Measurements from ENCODE around the gene MGMT.

Gene MGMT

DNA sequence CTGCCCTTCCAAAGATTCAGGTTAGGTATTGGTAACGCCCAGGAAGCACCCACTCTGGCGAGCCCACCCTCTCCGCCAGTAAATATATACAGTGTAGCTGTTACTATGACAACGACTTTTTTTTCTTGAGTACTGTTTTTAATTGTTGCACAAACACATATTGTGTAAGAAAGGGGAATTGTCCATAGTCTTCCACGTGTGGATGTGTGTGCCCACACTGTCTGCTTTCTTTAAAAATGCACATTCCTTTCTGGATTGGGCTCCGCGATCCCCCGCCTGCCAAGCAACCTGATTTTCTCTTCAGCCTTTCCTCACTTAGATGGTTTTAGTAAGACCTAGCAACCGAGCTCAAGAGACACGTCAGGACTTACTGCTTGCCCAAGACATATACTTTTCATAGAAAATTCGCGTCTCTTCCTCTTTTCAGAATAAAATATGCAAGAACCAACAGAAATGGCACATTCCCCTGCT, 249.2 kb downstream of the MGMT start:
- peak in 1 of 10 donors; percentile 62 for DNase-seq
- intact Hi-C loops (cut with DNase I): no loop called here

DNA sequence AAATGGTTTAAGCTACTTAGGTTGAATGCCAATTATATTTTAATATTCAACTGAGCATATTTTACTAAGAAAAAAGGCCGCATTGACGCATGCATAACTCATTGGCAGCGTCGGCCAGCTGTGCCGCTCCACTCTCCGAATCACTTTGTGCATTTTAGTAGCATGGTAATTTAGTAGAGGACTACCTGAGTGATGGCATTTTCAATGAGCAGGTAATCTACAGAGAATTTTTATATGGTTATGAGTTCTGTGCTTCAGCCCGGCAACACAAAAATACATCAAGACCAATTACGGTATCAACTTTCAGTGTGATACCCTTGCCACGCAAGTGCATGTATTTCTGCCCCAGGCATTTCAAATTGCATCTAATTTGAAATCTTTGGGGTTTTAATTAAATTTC, 249.8 kb downstream of the MGMT start:
- intact Hi-C loops (cut with DNase I): no loop called here
- DNase-seq: peak in 1 of 10 donors; percentile 7

GRCh38 chr10:129717816-129718547, 250.9 kb downstream of the MGMT start:
- intact Hi-C loops (cut with DNase I): no loop called here
- peak in 2 of 10 donors; percentile 66 to 69 for DNase-seq

DNA sequence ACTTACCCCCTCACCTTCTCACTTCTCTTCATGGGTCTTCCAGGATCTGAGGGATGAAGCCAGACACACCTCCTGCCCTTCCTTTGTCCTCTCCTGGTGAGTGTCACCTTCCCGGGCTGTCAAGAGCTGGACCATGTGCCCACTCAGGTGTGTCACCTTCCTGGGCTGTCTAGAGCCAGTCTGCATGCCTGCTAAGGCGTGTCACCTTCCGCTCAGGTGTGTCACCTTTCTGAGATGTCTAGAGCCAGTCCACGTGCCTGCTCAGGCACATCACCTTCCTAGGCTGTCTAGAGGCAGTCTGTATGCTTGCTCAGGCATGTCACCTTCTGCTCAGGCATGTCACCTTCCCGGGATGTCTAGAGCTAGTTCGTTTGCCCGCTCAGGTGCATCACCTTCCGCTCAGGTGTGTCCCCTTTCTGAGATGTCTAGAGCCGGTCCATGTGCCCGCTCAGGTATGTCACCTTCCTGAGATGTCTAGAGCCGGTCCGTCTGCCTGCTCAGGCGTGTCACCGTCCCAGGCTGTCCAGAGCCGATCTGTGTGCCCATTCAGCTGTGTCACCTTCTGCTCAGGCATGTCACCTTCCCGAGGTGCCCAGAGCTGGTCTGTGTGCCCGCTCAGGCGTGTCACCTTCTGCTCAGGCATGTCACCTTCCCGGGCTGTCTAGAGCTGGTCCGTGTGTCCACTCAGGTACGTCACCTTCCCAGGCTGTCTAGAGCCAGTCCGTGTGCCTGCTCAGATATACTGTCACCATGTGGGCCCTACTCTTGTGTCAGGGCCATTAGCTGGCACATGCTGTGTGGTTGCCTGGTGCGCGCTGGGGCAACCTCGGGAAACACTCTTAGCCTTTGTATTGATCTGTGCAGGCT, 251.7 kb downstream of the MGMT start:
- DNase-seq: peak in 2 of 10 donors; percentile 72 to 81
- intact Hi-C loops (cut with DNase I): no loop called here

- intact Hi-C loops (cut with DNase I): no loop called here
- DNase-seq: peak in 1 of 10 donors; percentile 55
Measured at GRCh38 chr10:129719415-129719739, 252.3 kb downstream of the MGMT start.

DNA sequence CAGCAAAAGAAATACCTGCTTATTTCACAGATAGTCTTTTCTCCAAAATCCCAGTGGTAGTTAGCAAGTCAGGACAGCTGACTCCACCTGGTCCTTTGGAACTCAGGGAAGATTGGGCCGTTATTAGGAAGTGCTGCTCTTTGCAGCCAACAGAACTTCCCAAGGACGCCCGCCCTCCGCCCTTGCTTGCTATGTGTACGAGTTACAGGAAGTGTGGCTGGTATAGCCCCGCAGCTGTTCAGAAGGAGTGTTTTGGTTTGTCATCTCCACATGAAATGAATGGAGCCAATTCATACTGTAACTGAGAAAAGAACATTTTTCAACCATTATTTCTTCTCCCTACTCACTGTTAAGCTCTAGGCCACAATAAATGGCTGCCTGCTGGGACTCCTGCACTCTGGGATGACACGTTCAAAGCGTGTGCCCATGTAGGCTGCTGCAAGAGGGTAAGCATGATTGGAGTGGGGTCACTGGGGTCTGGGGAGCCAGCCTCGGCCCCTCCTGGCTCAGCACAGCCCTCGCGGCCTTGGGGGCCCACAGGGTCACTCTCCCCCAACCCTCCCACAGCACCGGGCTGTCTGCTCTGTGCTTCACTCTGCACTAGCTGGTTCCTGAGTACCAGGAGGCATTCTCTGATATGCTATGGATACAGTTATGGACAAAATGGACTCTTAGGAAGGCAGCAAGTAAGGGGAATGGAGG, 253.0 kb downstream of the MGMT start:
- DNase-seq: peak in 1 of 10 donors; percentile 35
- intact Hi-C loops (cut with DNase I): no loop called here

GRCh38 chr10:129725011-129725410, 258.0 kb downstream of the MGMT start:
- intact Hi-C loops (cut with DNase I): no loop called here
- peak in 2 of 10 donors; percentile 67 to 71 for DNase-seq

GRCh38 chr10:129725482-129725881, 258.4 kb downstream of the MGMT start:
- peak in 2 of 10 donors; percentile 24 to 58 for DNase-seq
- intact Hi-C loops (cut with DNase I): no loop called here

DNA sequence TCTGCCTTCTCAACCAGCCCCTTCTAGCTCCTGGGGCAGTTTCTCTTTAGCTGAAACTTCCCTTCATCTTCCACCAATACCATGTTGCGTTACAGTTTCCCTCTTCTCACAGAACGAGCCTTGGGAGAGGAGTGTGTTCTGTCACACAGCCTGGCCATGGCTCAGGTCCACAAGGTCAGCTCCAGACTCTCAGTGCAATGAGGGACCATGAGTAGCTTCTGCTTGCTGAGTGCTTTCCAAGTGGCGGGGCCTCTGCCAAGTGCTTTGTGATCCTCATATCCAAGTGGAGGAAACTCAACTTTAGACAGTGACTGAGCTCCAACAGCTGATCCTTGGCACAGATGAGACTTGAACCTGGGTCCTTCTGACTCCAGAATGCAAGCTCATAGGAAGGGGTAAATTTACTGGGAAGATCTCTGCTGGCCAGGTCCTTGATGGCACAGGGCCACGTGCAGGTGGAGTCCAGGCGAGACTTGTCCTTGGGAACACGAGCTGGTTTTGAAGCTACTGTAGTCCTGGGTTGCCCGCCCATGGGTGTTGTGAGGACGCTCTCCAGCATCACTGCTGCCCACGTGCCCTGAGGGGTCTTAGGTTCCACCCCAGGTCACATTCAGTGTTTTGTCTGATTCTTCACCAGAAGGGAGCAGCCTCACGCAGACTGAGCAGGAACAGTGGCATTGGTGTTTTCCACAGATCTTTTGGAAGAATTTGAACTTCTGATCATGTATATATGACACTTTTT, 259.0 kb downstream of the MGMT start:
- peak in 2 of 10 donors; percentile 33 to 58 for DNase-seq
- intact Hi-C loops (cut with DNase I): no loop called here

DNA sequence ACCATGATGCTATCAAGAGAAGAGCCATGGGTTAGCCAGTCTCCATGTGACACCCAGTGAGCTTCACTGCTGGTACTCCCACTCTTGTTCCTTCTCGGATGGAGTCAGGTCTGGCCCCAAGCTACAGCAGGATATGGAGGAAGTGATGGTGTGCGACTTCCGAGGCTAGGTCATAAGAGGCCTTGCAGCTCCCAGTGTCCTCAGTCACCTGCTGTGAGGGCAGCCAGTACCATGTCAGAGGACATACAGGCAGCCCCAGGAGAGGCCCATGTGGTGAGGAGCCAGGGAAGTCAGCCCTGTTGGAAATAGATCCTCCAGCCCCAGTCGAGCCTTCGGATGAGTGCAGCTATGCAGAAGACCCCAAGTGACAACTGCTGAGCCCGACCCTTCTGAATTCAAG, 260.0 kb downstream of the MGMT start:
- intact Hi-C loops (cut with DNase I): no loop called here
- peak in 2 of 10 donors; percentile 8 to 54 for DNase-seq

DNA sequence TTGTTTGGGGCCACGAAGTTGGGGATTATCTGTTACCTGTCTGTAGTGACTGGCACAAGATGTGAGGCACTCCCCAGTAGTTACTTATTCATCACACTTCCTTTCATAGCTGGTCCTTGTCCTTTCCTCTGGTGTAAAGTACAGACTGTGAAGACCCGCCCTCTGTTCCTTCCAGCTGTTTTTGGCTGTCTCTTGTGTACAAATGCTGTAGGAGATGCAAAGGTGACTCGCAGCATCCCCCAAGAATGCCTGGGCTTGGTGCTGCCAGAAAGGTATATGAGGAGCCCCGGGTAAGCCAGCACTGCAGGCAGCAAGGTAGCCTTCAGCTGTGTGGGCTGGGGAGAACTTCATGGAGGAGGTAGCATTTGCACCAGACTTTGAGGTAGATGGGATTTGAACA, 260.5 kb downstream of the MGMT start:
- no peak for DNase-seq
- intact Hi-C loops (cut with DNase I): no loop called here

GRCh38 chr10:129728246-129728820, 261.3 kb downstream of the MGMT start:
- peak in 2 of 10 donors; percentile 24 to 74 for DNase-seq
- intact Hi-C loops (cut with DNase I): no loop called here

DNA sequence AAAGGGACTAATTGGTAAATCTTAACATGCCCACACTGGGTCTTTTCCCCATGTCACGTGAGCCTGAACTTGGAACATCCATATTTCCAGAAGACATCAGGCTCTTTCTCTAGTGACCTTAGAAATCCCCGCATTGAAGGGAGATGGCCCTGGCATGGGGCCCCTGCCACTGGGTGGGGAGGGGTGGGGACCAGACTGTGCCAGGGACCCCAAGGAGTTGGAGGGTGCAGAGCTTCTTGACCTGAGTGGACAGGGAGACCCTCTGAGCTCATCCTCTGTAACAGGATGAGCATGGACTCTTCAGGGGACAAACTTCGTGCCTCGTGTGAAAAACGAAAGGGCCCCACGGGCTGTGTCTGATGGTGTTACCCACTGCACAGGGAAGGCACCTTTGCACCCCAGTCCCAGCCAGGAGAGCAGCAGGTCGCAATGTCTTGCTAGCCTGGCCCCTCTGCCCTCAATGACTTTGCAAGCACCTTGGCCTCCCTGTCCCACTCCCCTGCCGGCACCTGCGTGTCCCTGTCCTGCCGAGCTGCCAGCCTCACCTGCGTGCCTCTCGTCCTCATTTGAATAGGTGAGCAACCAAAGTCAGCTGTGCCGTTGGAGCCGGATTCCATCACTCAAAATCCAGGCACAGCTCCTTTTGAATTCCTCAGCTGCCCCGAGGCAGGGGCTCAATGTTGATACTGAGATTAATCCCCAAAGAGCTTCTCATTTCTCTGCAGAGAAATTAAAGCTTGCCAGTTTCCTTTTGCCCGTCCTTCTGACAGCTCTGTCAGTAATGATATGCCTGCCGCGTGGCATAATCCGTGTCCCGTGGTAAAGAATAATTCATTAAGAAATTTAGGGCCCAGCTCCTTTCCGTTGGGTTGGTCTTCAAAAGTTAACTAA, 262.1 kb downstream of the MGMT start:
- intact Hi-C loops (cut with DNase I): no loop called here
- peak in 2 of 10 donors; percentile 62 to 66 for DNase-seq

DNA sequence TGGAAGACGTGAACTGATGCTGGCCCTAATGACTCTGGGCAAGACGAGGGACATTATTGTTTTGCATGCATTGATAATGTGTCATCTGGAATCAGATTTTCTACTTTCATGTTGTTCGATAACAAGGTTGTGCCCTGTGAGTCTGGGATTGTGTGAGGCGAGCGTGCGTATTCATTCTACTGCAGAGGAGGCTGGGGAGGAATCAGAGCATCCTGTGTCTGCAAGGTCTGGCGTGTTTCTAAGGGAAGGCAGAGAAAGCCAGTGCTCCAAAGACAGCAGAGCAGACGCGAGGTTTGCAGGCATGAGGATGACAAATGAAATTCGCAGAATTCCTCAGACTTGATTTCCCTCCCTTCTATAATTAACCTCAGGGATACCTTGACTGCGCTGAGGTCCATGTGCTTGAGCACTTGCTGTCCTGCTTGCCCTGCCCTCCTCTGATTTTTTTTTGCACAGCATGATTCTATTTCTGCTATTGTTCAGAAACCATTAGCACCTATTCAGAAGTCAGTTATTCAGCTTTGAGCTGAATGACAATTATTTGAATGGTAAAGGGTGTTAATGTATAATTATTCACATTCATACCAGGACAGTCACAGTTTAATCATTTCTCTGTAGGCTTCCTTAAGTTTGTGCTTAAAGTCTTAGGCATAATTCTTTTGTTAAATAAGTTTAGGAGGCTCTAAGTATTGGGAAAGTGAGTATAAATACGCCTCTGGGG, 263.4 kb downstream of the MGMT start:
- peak in 2 of 10 donors; percentile 17 to 33 for DNase-seq
- intact Hi-C loops (cut with DNase I): no loop called here

DNA sequence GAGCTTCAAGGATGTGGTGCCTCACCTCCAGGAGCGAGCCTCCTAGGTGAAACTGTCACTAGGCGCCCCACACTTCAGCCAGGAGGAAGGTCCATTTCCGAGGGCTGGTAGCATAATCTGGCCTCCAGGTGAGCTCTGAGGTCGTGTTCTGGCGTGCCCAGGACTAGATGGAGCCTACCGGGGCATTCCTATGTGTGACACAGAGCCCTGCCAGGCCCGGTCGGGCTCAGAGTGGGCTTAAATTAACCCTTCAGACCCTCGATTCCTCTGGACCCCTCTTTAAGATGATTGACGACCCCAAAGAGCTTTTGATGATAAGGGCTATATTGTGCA, 263.9 kb downstream of the MGMT start:
- DNase-seq: peak in 2 of 10 donors; percentile 25 to 39
- intact Hi-C loops (cut with DNase I): no loop called here

- intact Hi-C loops (cut with DNase I): no loop called here
- DNase-seq: peak in 1 of 10 donors; percentile 68
Measured at GRCh38 chr10:129740532-129741279, 273.7 kb downstream of the MGMT start.

DNA sequence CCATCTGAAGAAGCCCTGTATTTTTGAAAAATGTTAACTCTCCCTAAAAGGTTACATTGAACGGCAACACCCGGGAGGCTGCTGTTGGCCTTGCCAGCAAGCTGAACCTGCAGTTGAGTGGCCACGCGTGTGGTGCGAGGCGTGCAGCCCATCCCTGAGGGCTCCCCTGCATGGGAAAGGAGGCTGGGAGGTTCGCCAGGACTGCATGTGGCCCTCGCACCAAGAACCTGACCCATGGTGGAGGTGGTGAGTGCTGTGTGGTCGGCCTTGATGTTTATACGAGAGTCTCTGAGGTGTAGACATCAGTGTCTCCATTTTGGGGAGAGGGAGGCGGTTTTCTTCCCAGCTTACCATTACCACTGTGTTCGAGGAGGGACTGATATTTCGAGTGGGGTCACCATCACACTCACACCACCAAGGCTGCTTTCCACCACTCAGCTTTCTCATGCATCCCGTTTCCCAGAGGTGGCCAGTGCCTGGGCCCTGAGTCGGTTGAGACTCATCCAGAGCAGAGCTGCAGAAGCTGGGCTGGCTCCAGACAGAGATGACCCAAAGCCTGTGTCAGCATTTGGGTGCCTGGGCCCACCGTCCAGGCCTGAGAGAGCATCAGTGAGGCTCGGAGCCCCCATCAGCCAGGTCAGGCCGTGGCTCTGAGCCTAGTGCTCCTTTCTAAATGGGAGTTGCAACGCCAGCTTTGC, 274.4 kb downstream of the MGMT start:
- intact Hi-C loops (cut with DNase I): no loop called here
- peak in 1 of 10 donors; percentile 62 for DNase-seq
